Adrenal gland (tissue), 12 donors: Measurements from ENCODE around the gene ATN1. TPM values are rescaled to one million over a fixed set of nuclear protein-coding genes. Genes with fewer than 3 reads are reported as not detected.

Experiments used
- DNase-seq, 7 donors: peaks; one replicate each; pipeline ENCODE4 v3.0.0-alpha.2; 2019 to 2020
- H3K27ac ChIP-seq, 5 donors: fragments of 200-600 bp; sonication (generic) in 4 of 5; 1 replicate in 3 of 5; 2 replicates in 2 of 5; pipeline versions ENCODE4 v1.5.1 to v1.8.0; 2016 to 2020; ENCODE audit warnings: mild to moderate bottlenecking in 1 of 5
- H3K27me3 ChIP-seq: fragments of 200-600 bp; 2 replicates; pipeline ENCODE4 v1.8.0; 2021
- H3K36me3 ChIP-seq, 2 donors: fragments of 200-600 bp; replicated peaks in 1 of 2; 1 replicate in 1 of 2; 2 replicates in 1 of 2; pipeline versions ENCODE4 v1.5.1 to v1.8.0; 2018 to 2022
- H3K4me1 ChIP-seq, 2 donors: fragments of 200-600 bp; replicated peaks in 1 of 2; 1 replicate in 1 of 2; 2 replicates in 1 of 2; pipeline versions ENCODE4 v1.5.1 to v1.8.0; 2018 to 2021
- H3K4me3 ChIP-seq, 4 donors: fragments of 200-600 bp; sonication (generic) in 3 of 4; one replicate each; pipeline ENCODE4 v1.5.1; 2016 to 2018
- H3K9me3 ChIP-seq, 3 donors: fragments of 200-600 bp; sonication (generic) in 1 of 3; replicated peaks in 1 of 3; 1 replicate in 2 of 3; 2 replicates in 1 of 3; pipeline versions ENCODE4 v1.5.1 to v1.8.0; 2016 to 2021
- POLR2A ChIP-seq, 2 donors: fragments of 450-650 bp; IDR thresholded peaks; one replicate each; pipeline ENCODE4 v1.6.1; 2017; ENCODE audit warnings: antibody characterized with exemption in 2 of 2, mild to moderate bottlenecking in 2 of 2, moderate library complexity in 1 of 2
- WGBS, 4 donors: extraction: QIAGEN DNeasy Blood & Tissue Kit in 2 of 4; methylation state at CpG; one replicate each; pipeline versions ENCODE4 v1.1.5 to v1.1.7; 2013 to 2017; 5-methylcytosine and 5-hydroxymethylcytosine counted together
- intact Hi-C, 2 donors: fragments of 100-400 bp; cut with DNase I; formaldehyde crosslinking; loops; one replicate each; pipeline versions ENCODE4 v1.14.1 to v1.15.0; 2022 to 2023
- polyA plus RNA-seq, 3 donors: library from polyadenylated mRNA; stranded (reverse); fragments of 200-250 nt in 2 of 3; fragments of 350-450 nt in 1 of 3; fragmentation: Illumina TruSeq in 1 of 3; extraction: RNeasy Lipid Tissue Mini Kit (QIAGEN cat#74804) in 1 of 3; gene quantifications; one replicate each; pipeline ENCODE4 v1.2.3, GENCODE V29; 2013 to 2014
- total RNA-seq, 9 donors: library from RNA; depleted of rRNA in 4 of 9; stranded (reverse); fragments of >200 nt in 4 of 9; fragments of 120-200 nt in 1 of 9; fragmentation: NEBNext Ultra II Directional in 1 of 9; extraction: Animal tissue kit (Norgen Biotek cat#: 25700) in 1 of 9; gene quantifications; one replicate each; pipeline versions ENCODE4 v1.1.0 to v1.2.4, GENCODE V29; 2013 to 2023
- TF ChIP-seq, protein P1 (sequence below), 6 experiments: fragments of 450-650 bp in 4 of 6; fragments of 200-600 bp in 2 of 6; sonication (generic) in 1 of 6; IDR thresholded peaks; 1 replicate in 5 of 6; 2 replicates in 1 of 6; pipeline versions ENCODE4 v1.5.1 to v1.8.0; 2016 to 2021; ENCODE audit warnings: antibody characterized with exemption in 6 of 6, mild to moderate bottlenecking in 2 of 6, moderate library complexity in 1 of 6
- donor health status: healthy with polysubstance abuse.
- donor health status: Bipolar disorder and iron deficiency.
- donor health status: DM: yes; HTN: yes; CAD: no.
- donor health status: DM: no; HTN: no; CAD: no.
- donor health status: DM: no; HTN: no; CAD: no.
- donor health status: DM: yes; HTN: yes; CAD: no.

Gene ATN1
- total and polyA plus RNA-seq, 12 donors: 8.8 to 482 (median 110) TPM

GRCh38 chr12:6975297-6976032, 47.7 kb downstream of the ATN1 start:
- Histone ChIP-seq H3K36me3 (peaks cover 0 to 66% of the 10 kb centered on the region in 2 donors), H3K4me1 (peaks cover 10 to 12% of the 10 kb centered on the region in 2 donors), H3K27me3 (no peaks in the 10 kb centered on the region), H3K4me3 (no peak overlapping the region), H3K27ac (no peak overlapping the region), H3K9me3 (no peaks in the 10 kb centered on the region)
- intact Hi-C loops: loop anchor here in 1 of 2 donors (5.0 kb wide), 1 partner anchor 42 kb away; the partner anchor contains the start of gene LPCAT3
- peak in 1 of 7 donors; percentile 5 for DNase-seq
- TF ChIP-seq, protein P1, sequence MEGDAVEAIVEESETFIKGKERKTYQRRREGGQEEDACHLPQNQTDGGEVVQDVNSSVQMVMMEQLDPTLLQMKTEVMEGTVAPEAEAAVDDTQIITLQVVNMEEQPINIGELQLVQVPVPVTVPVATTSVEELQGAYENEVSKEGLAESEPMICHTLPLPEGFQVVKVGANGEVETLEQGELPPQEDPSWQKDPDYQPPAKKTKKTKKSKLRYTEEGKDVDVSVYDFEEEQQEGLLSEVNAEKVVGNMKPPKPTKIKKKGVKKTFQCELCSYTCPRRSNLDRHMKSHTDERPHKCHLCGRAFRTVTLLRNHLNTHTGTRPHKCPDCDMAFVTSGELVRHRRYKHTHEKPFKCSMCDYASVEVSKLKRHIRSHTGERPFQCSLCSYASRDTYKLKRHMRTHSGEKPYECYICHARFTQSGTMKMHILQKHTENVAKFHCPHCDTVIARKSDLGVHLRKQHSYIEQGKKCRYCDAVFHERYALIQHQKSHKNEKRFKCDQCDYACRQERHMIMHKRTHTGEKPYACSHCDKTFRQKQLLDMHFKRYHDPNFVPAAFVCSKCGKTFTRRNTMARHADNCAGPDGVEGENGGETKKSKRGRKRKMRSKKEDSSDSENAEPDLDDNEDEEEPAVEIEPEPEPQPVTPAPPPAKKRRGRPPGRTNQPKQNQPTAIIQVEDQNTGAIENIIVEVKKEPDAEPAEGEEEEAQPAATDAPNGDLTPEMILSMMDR (IDR thresholded peaks at IDR 0.05): no peak
- TF ChIP-seq POLR2A (IDR thresholded peaks at IDR 0.05): no peak
- WGBS, 4 donors: 88 to 93% (median 92%) methylated on average over 2 of the region's 2 CpGs

GRCh38 chr12:6977653-6978052, 49.9 kb downstream of the ATN1 start:
- Histone ChIP-seq H3K27ac (no peak overlapping the region), H3K27me3 (no peaks in the 10 kb centered on the region), H3K9me3 (no peaks in the 10 kb centered on the region), H3K36me3 (peaks cover 0 to 87% of the 10 kb centered on the region in 2 donors), H3K4me1 (peaks cover 7 to 10% of the 10 kb centered on the region in 2 donors), H3K4me3 (no peak overlapping the region)
- 82 to 86% (median 83%) methylated on average over 10 of the region's 10 CpGs for WGBS, 4 donors
- intact Hi-C loops: loop anchor here in 1 of 2 donors (5.0 kb wide), 1 partner anchor 40 kb away; the partner anchor contains the start of gene LPCAT3
- TF ChIP-seq POLR2A (IDR thresholded peaks at IDR 0.05): no peak
- TF ChIP-seq, protein P1 (IDR thresholded peaks at IDR 0.05): no peak
- DNase-seq: no peak

- TF ChIP-seq, protein P1 (IDR thresholded peaks at IDR 0.05): no peak
- TF ChIP-seq POLR2A (IDR thresholded peaks at IDR 0.05): no peak
- no peak overlapping the region for H3K4me3 ChIP-seq
- no peaks in the 10 kb centered on the region for H3K9me3 ChIP-seq
- peaks cover 0 to 93% of the 10 kb centered on the region in 2 donors for H3K36me3 ChIP-seq
- WGBS, 4 donors: 86 to 92% (median 88%) methylated on average over 6 of the region's 6 CpGs
- H3K4me1 ChIP-seq: peaks cover 7 to 10% of the 10 kb centered on the region in 2 donors
- intact Hi-C loops: loop anchor here in 1 of 2 donors (5.0 kb wide), 1 partner anchor 39 kb away; the partner anchor contains the start of gene LPCAT3
- H3K27me3 ChIP-seq: no peaks in the 10 kb centered on the region
- no peak overlapping the region for H3K27ac ChIP-seq
- DNase-seq: peak in 1 of 7 donors; percentile 12
Observed at GRCh38 chr12:6978188-6978587, 50.4 kb downstream of the ATN1 start.

GRCh38 chr12:6978611-6979011, 50.9 kb downstream of the ATN1 start:
- Histone ChIP-seq H3K27ac (no peak overlapping the region), H3K4me3 (no peak overlapping the region), H3K36me3 (peaks cover 0 to 97% of the 10 kb centered on the region in 2 donors), H3K4me1 (peaks cover 7 to 10% of the 10 kb centered on the region in 2 donors), H3K9me3 (no peaks in the 10 kb centered on the region), H3K27me3 (no peaks in the 10 kb centered on the region)
- intact Hi-C loops: loop anchor here in 1 of 2 donors (5.0 kb wide), 1 partner anchor 39 kb away; the partner anchor contains the start of gene LPCAT3
- DNase-seq: no peak
- WGBS, 4 donors: 85 to 93% (median 87%) methylated on average over 3 of the region's 3 CpGs
- TF ChIP-seq POLR2A (IDR thresholded peaks at IDR 0.05): no peak
- TF ChIP-seq, protein P1 (IDR thresholded peaks at IDR 0.05): no peak
